H1 (cell line): ENCODE results near the gene NELL2. TPM values are rescaled to one million over a fixed set of nuclear protein-coding genes. Genes with fewer than 3 reads are reported as not detected.

Experiments used
- CTCF ChIA-PET: fragments of 300-600 bp; sonication (Branson Sonifier 250); formaldehyde crosslinking; loops from one replicate; lab custom pipeline; 2021; ENCODE audit not compliant: partially characterized antibody; lab: Charles Lee
- POLR2A ChIA-PET: fragments of 300-600 bp; sonication (Branson Sonifier 250); formaldehyde crosslinking; loops from one replicate; lab custom pipeline; 2021; ENCODE audit warnings: inconsistent platforms; ENCODE audit not compliant: partially characterized antibody; lab: Charles Lee
- DNase-seq, 2 experiments: peaks; one replicate each; pipeline versions ENCODE4 v3.0.0 to v3.0.0-alpha.2; 2010 to 2022; ENCODE audit warnings: low spot score in 2 of 2, low read depth in 1 of 2, mixed read lengths in 1 of 2
- FAIRE-seq: peaks from 2 replicates; lab custom pipeline; 2011; peaks lifted over from hg19 to GRCh38; lab: Jason Lieb, UNC
- H2AFZ ChIP-seq: 2 replicates; pipeline ENCODE4 v1.8.1; 2012; ENCODE audit warnings: low read length, inconsistent platforms
- H2AK5ac ChIP-seq: 2 replicates; pipeline ENCODE4 v1.6.1; 2013; ENCODE audit warnings: low read depth, low read length
- H2BK120ac ChIP-seq: replicated peaks from 2 replicates; pipeline ENCODE3; 2013; ENCODE audit warnings: low read depth, low read length, inconsistent platforms
- H2BK12ac ChIP-seq: 2 replicates; pipeline ENCODE4 v1.6.1; 2013; ENCODE audit warnings: low read depth, low read length
- H2BK15ac ChIP-seq: 2 replicates; pipeline ENCODE4 v1.6.1; 2013; ENCODE audit warnings: low read length
- H2BK20ac ChIP-seq: 2 replicates; pipeline ENCODE4 v1.6.1; 2013; ENCODE audit warnings: low read length
- H2BK5ac ChIP-seq: 2 replicates; pipeline ENCODE4 v1.6.1; 2013; ENCODE audit warnings: low read depth, low read length
- H3K14ac ChIP-seq: 2 replicates; pipeline ENCODE4 v1.6.1; 2013; ENCODE audit warnings: inconsistent platforms; ENCODE audit not compliant: insufficient read length
- H3K18ac ChIP-seq: 2 replicates; pipeline ENCODE4 v1.6.1; 2013; ENCODE audit warnings: low read length; ENCODE audit errors: extremely low read depth
- H3K23ac ChIP-seq: 2 replicates; pipeline ENCODE4 v1.6.1; 2013; ENCODE audit warnings: inconsistent platforms; ENCODE audit not compliant: insufficient read length
- H3K23me2 ChIP-seq: 2 replicates; pipeline ENCODE4 v1.6.1; 2013; ENCODE audit warnings: low read depth, low read length
- H3K27ac ChIP-seq: 2 replicates; pipeline ENCODE4 v1.6.1; 2011; ENCODE audit warnings: low read depth, low read length, inconsistent platforms
- H3K27me3 ChIP-seq, 4 experiments: replicated peaks in 1 of 4; 1 replicate in 1 of 4; 2 replicates in 3 of 4; pipeline versions ENCODE4 v1.6.1 to v1.8.1; 2011 to 2013; ENCODE audit warnings: low read length in 3 of 4, mild to moderate bottlenecking in 3 of 4, inconsistent platforms in 2 of 4, mixed read lengths in 2 of 4, moderate library complexity in 1 of 4; ENCODE audit not compliant: control insufficient read depth in 3 of 4, insufficient read depth in 3 of 4; ENCODE audit errors: extremely low read depth in 1 of 4
- H3K36me3 ChIP-seq, 4 experiments: 2 replicates each; pipeline versions ENCODE4 v1.6.1 to v1.8.1; 2011 to 2013; ENCODE audit warnings: mild to moderate bottlenecking in 4 of 4, low read length in 3 of 4, moderate library complexity in 2 of 4, control low read depth in 1 of 4, inconsistent platforms in 1 of 4; ENCODE audit not compliant: insufficient read depth in 4 of 4, control insufficient read depth in 2 of 4
- H3K4ac ChIP-seq: replicated peaks from 2 replicates; pipeline ENCODE3; 2013; ENCODE audit warnings: low read length, low read depth, mixed read lengths, inconsistent platforms; ENCODE audit not compliant: insufficient read length
- H3K4me1 ChIP-seq, 4 experiments: replicated peaks in 1 of 4; 1 replicate in 1 of 4; 2 replicates in 3 of 4; pipeline versions ENCODE4 v1.6.1 to v1.8.1; 2011 to 2013; ENCODE audit warnings: low read length in 3 of 4, inconsistent platforms in 2 of 4, mixed read lengths in 1 of 4; ENCODE audit not compliant: insufficient read depth in 4 of 4, control insufficient read depth in 3 of 4
- H3K4me2 ChIP-seq, 2 experiments: 2 replicates each; pipeline versions ENCODE4 v1.6.1 to v1.8.1; 2011 to 2013; ENCODE audit warnings: low read depth in 2 of 2, low read length in 2 of 2, control low read depth in 1 of 2, inconsistent platforms in 1 of 2, mild to moderate bottlenecking in 1 of 2; ENCODE audit not compliant: insufficient read depth in 1 of 2
- H3K4me3 ChIP-seq, 4 experiments: fragments of 200-600, 300-600 bp in 1 of 4; sonication (generic), shearing (Covaris generic), sonication (Bioruptor Twin) in 1 of 4; 2 replicates each; pipeline versions ENCODE4 v1.5.1 to v1.8.1; 2011 to 2016; ENCODE audit warnings: low read length in 4 of 4, low read depth in 3 of 4, control low read depth in 2 of 4, inconsistent platforms in 2 of 4, mild to moderate bottlenecking in 2 of 4, mixed read lengths in 1 of 4, moderate library complexity in 1 of 4; ENCODE audit not compliant: insufficient read depth in 2 of 4; ENCODE audit errors: extremely low read depth in 1 of 4
- H3K56ac ChIP-seq: replicated peaks from 2 replicates; pipeline ENCODE3; 2013; ENCODE audit warnings: low read depth, mild to moderate bottlenecking, mixed read lengths, low read length, inconsistent platforms; ENCODE audit not compliant: insufficient read length
- H3K79me1 ChIP-seq: 2 replicates; pipeline ENCODE4 v1.6.1; 2013; ENCODE audit warnings: low read depth, low read length, control low read depth
- H3K79me2 ChIP-seq, 2 experiments: 2 replicates each; pipeline versions ENCODE4 v1.6.1 to v1.8.1; 2012 to 2013; ENCODE audit warnings: low read length in 2 of 2, mild to moderate bottlenecking in 2 of 2, inconsistent platforms in 1 of 2; ENCODE audit not compliant: insufficient read depth in 2 of 2, control insufficient read depth in 1 of 2
- H3K9ac ChIP-seq, 4 experiments: replicated peaks in 1 of 4; 1 replicate in 1 of 4; 2 replicates in 3 of 4; pipeline versions ENCODE4 v1.6.1 to v1.8.1; 2011 to 2013; ENCODE audit warnings: low read depth in 3 of 4, low read length in 3 of 4, control low read depth in 2 of 4, mild to moderate bottlenecking in 2 of 4, moderate library complexity in 2 of 4, inconsistent platforms in 1 of 4; ENCODE audit errors: extremely low read depth in 1 of 4
- H3K9me3 ChIP-seq, 2 experiments: 2 replicates each; pipeline versions ENCODE4 v1.6.1 to v1.8.1; 2012 to 2013; ENCODE audit warnings: mild to moderate bottlenecking in 2 of 2, moderate library complexity in 2 of 2, control low read depth in 1 of 2, inconsistent platforms in 1 of 2, low read depth in 1 of 2, low read length in 1 of 2, mixed read lengths in 1 of 2; ENCODE audit not compliant: insufficient read depth in 2 of 2
- H4K20me1 ChIP-seq, 2 experiments: replicated peaks in 1 of 2; 2 replicates each; pipeline versions ENCODE3 to v1.8.1; 2011 to 2013; ENCODE audit warnings: inconsistent platforms in 2 of 2, low read length in 2 of 2, mild to moderate bottlenecking in 1 of 2; ENCODE audit not compliant: insufficient read depth in 2 of 2, control insufficient read depth in 1 of 2
- H4K5ac ChIP-seq: 2 replicates; pipeline ENCODE4 v1.6.1; 2013; ENCODE audit warnings: low read length, low read depth, mixed read lengths, inconsistent platforms; ENCODE audit not compliant: insufficient read length
- H4K8ac ChIP-seq: 2 replicates; pipeline ENCODE4 v1.8.0; 2013; ENCODE audit warnings: mild to moderate bottlenecking, moderate library complexity, low read length, inconsistent platforms; ENCODE audit not compliant: insufficient read depth; ENCODE audit errors: extremely low read depth
- H4K91ac ChIP-seq: replicated peaks from 2 replicates; pipeline ENCODE3; 2013; ENCODE audit warnings: low read length, mixed read lengths, inconsistent platforms; ENCODE audit not compliant: insufficient read length
- ATF2 ChIP-seq: IDR thresholded peaks from 2 replicates; pipeline ENCODE4 v1.6.1; 2012; ENCODE audit warnings: low read length, inconsistent platforms
- BCL11A ChIP-seq, 2 experiments: IDR thresholded peaks; one replicate each; pipeline ENCODE4 v1.6.1; 2011; ENCODE audit warnings: low read depth in 2 of 2, low read length in 2 of 2, mild to moderate bottlenecking in 2 of 2
- CHD1 ChIP-seq: IDR thresholded peaks from 2 replicates; pipeline ENCODE4 v1.6.1; 2012; ENCODE audit warnings: low read depth, low read length, improper control_type of control experiment
- CREB1 ChIP-seq: IDR thresholded peaks from 2 replicates; pipeline ENCODE4 v1.6.1; 2012; ENCODE audit warnings: inconsistent platforms
- EP300 ChIP-seq, 2 experiments: IDR thresholded peaks; 1 replicate in 1 of 2; 2 replicates in 1 of 2; pipeline ENCODE4 v1.6.1; 2011 to 2012; ENCODE audit warnings: low read depth in 2 of 2, low read length in 2 of 2, mild to moderate bottlenecking in 2 of 2, borderline replicate concordance in 1 of 2, inconsistent platforms in 1 of 2, moderate library complexity in 1 of 2
- KDM1A ChIP-seq: fragments of 200-600, 300-600 bp; sonication (generic); IDR thresholded peaks from 2 replicates; pipeline ENCODE4 v1.7.1; 2016; ENCODE audit warnings: mild to moderate bottlenecking, low read length, borderline replicate concordance
- KDM5A ChIP-seq: fragments of 200-600 bp; IDR thresholded peaks from 2 replicates; pipeline ENCODE4 v1.7.1; 2012; ENCODE audit warnings: mild to moderate bottlenecking, low read length, inconsistent platforms, mixed read lengths
- NANOG ChIP-seq: IDR thresholded peaks from 2 replicates; pipeline ENCODE4 v1.6.1; 2011; ENCODE audit warnings: low read length, low read depth, mild to moderate bottlenecking, inconsistent platforms; ENCODE audit not compliant: insufficient read depth, poor library complexity, severe bottlenecking
- SAP30 ChIP-seq: fragments of 300-600 bp; sonication (generic); IDR thresholded peaks from 2 replicates; pipeline ENCODE4 v1.7.1; 2012; ENCODE audit warnings: low read length, moderate library complexity, mild to moderate bottlenecking, inconsistent platforms; ENCODE audit not compliant: insufficient read depth, insufficient replicate concordance
- TCF12 ChIP-seq: IDR thresholded peaks from 2 replicates; pipeline ENCODE4 v1.6.1; 2011; ENCODE audit warnings: low read depth, mild to moderate bottlenecking, low read length
- USF2 ChIP-seq: IDR thresholded peaks from 2 replicates; pipeline ENCODE4 v1.6.1; 2011; ENCODE audit warnings: low read length, improper control_type of control experiment
- WGBS, 2 experiments: shearing (Covaris generic) in 1 of 2; methylation state at CpG; one replicate each; pipeline versions ENCODE4 v1.1.6 to v1.1.7; 2013 to 2015; ENCODE audit warnings: low lambda C conversion rate in 2 of 2, mixed read lengths in 2 of 2, inconsistent platforms in 1 of 2, low coverage in 1 of 2, missing lambda C conversion rate in 1 of 2; ENCODE audit not compliant: insufficient replicate concordance in 2 of 2, insufficient coverage in 1 of 2, insufficient read length in 1 of 2; ENCODE audit errors: extremely low coverage in 1 of 2, missing lambda C conversion rate in 1 of 2; 5-methylcytosine and 5-hydroxymethylcytosine counted together
- polyA plus RNA-seq, 7 experiments: library from polyadenylated mRNA; depleted of rRNA in 3 of 7; stranded (reverse) in 5 of 7; unstranded in 2 of 7; fragments of >200 nt in 5 of 7; fragments of 200-250 nt in 2 of 7; gene quantifications; 1 replicate in 5 of 7; 2 replicates in 1 of 7; 4 replicates in 1 of 7; pipeline versions ENCODE4 v1.2.1 to v1.2.3, GENCODE V29; 2011 to 2013; ENCODE audit warnings: missing spikeins in 2 of 7, mixed read lengths in 2 of 7
- total RNA-seq: library from RNA; stranded (reverse); fragmentation: NEBNext Ultra II Directional; extraction: Animal tissue kit (Norgen Biotek cat#: 25700); gene quantifications from 2 replicates; pipeline ENCODE4 v1.2.1, GENCODE V29; 2021

The NELL2 gene
- total and polyA plus RNA-seq, 2 of the 8 experiments (the other 6 are each of a cell fraction or from before 2014, with no cell fraction given), result 54.2 to 56.8 TPM

DNA sequence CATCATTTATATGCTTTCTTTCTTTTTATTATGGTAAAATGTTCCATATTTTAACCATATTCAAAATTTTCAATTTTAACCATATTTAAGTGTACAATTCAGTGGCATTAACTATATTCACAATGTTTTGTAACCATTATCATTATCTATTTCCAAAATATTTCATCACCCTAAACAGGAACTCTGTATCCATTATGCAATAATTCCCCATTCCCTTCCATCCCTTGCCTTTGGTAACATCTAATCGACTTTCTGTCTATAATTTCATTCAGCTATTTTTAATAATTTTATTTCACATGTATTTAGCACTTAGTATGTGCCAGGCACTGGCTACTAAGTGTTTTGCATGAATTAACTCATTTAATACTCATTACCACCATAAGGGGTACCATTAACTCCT, 287.5 kb downstream of the NELL2 start:
- no peak for DNase-seq
- Histone ChIP-seq H2BK5ac (no peak overlapping the region), H3K9me3 (no peaks in the 10 kb centered on the region), H2BK20ac (no peak overlapping the region), H2AK5ac (no peak overlapping the region), H3K79me2 (no peaks in the 10 kb centered on the region), H4K5ac (no peak overlapping the region), H3K18ac (no peak overlapping the region), H3K4me2 (no peak overlapping the region), H2AFZ (no peak overlapping the region), H3K4me3 (no peak overlapping the region), H3K27me3 (no peaks in the 10 kb centered on the region), H3K36me3 (no peaks in the 10 kb centered on the region), H4K8ac (no peak overlapping the region), H3K14ac (no peak overlapping the region), H3K56ac (no peak overlapping the region), H3K79me1 (no peaks in the 10 kb centered on the region), H2BK15ac (no peak overlapping the region), H3K4ac (no peak overlapping the region), H2BK12ac (no peak overlapping the region), H3K27ac (no peak overlapping the region), H4K20me1 (no peaks in the 10 kb centered on the region), H4K91ac (no peak overlapping the region), H3K9ac (no peak overlapping the region), H3K23me2 (0 out of 2 replicates have a peak, but pooled peaks cover 2% of the 10 kb centered on the region), H3K4me1 (peaks cover 0 to 13% (median 0%) of the 10 kb centered on the region in 4 experiments; a peak in 3 of 7 replicates), H3K23ac (no peak overlapping the region), H2BK120ac (no peak overlapping the region)
- no peak for FAIRE-seq
- WGBS, 2 experiments, result 100% methylated on average over 1 of the region's 1 CpG; no CpG with 5 or more reads in 1 of the 2 experiments
- ChIA-PET POLR2A (no interaction called here), CTCF (interaction anchor here (1.0 kb wide), 1 partner anchor 45 kb away, joined by 3 read pairs; no protein-coding TSS in a partner anchor)
- TF ChIP-seq EP300 (IDR thresholded peaks at IDR 0.05; ENCODE audit: borderline replicate concordance in 1 of 2, low read depth in 2 of 2, low read length in 2 of 2), result no peak
- TF ChIP-seq CHD1, result no peak
- TF ChIP-seq USF2, result no peak
- no peak for TF ChIP-seq ATF2
- TF ChIP-seq SAP30, result no peak
- TF ChIP-seq KDM1A, result no peak
- TF ChIP-seq KDM5A, result no peak
- no peak for TF ChIP-seq BCL11A (IDR thresholded peaks at IDR 0.05; ENCODE audit: low read depth in 2 of 2, low read length in 2 of 2)
- no peak for TF ChIP-seq CREB1
- no peak for TF ChIP-seq TCF12
- no peak for TF ChIP-seq NANOG
